PC-3 (cell line): ENCODE results near the gene ZNF548.

Experiments used
- EZH2 ChIP-seq: fragments of 300-600 bp; sonication (generic); IDR thresholded peaks from one replicate; pipeline ENCODE4 v1.6.1; 2017; ENCODE audit warnings: antibody characterized with exemption, mild to moderate bottlenecking, low read length; ENCODE audit not compliant: unreplicated experiment
- TF ChIP-seq, protein P1 (sequence below): fragments of 300-600 bp; sonication (generic); conservative IDR thresholded peaks from 2 replicates; pipeline ENCODE4 v1.5.1; 2017; ENCODE audit warnings: antibody characterized with exemption, low read depth, mild to moderate bottlenecking, low read length

DNA sequence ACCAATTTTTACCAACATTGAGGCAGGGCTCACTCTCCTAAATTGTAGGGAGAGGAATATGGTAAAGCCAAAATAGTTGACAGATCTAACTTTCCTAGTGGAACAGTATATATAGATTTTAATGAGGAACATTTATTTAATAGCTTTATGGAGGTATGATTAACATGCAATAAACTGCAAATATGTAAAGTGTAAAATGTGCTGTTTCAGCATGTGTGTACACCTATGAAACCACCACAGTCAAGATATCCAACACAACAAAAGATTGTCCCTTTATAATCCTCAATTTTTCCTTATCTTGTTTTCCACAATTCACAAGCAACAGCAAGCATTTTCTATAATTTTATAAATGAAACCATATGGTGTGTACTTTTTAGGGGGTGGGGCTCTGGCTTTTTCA, 30.4 kb upstream of the ZNF548 start:
- TF ChIP-seq EZH2, result no peak
- TF ChIP-seq, protein P1, sequence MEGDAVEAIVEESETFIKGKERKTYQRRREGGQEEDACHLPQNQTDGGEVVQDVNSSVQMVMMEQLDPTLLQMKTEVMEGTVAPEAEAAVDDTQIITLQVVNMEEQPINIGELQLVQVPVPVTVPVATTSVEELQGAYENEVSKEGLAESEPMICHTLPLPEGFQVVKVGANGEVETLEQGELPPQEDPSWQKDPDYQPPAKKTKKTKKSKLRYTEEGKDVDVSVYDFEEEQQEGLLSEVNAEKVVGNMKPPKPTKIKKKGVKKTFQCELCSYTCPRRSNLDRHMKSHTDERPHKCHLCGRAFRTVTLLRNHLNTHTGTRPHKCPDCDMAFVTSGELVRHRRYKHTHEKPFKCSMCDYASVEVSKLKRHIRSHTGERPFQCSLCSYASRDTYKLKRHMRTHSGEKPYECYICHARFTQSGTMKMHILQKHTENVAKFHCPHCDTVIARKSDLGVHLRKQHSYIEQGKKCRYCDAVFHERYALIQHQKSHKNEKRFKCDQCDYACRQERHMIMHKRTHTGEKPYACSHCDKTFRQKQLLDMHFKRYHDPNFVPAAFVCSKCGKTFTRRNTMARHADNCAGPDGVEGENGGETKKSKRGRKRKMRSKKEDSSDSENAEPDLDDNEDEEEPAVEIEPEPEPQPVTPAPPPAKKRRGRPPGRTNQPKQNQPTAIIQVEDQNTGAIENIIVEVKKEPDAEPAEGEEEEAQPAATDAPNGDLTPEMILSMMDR, result no peak
